HUES64 (cell line): ENCODE data around the gene WASF2.
"Not testable (repeated sequence)": the region's sequence is repeated elsewhere in the genome, so short reads cannot be mapped to it uniquely, and the experiment has no call there.

Source experiments
- H3K27ac ChIP-seq: 2 replicates; pipeline ENCODE4 v1.7.0; 2013; ENCODE audit warnings: low read depth, low read length, inconsistent platforms
- H3K27me3 ChIP-seq: 2 replicates; pipeline ENCODE4 v1.6.1; 2013; ENCODE audit warnings: mild to moderate bottlenecking, low read length; ENCODE audit not compliant: insufficient read depth
- H3K36me3 ChIP-seq: 2 replicates; pipeline ENCODE4 v1.6.1; 2013; ENCODE audit warnings: mild to moderate bottlenecking, low read length; ENCODE audit not compliant: insufficient read depth
- H3K4me1 ChIP-seq: 2 replicates; pipeline ENCODE4 v1.6.1; 2013; ENCODE audit warnings: mild to moderate bottlenecking, low read length, moderate library complexity; ENCODE audit not compliant: insufficient read depth
- H3K4me3 ChIP-seq: 2 replicates; pipeline ENCODE4 v1.5.1; 2013; ENCODE audit warnings: mild to moderate bottlenecking, low read length, moderate library complexity
- H3K9ac ChIP-seq: 2 replicates; pipeline ENCODE4 v1.6.1; 2013; ENCODE audit warnings: mild to moderate bottlenecking, low read depth, low read length
- H3K9me3 ChIP-seq: 2 replicates; pipeline ENCODE4 v1.6.1; 2013; ENCODE audit warnings: low read depth, low read length; ENCODE audit not compliant: insufficient read depth
- WGBS: fragments of 150-250, 120-280 bp; methylation state at CpG from one replicate; pipeline ENCODE4 v1.1.7; 2013; ENCODE audit warnings: missing lambda C conversion rate; 5-methylcytosine and 5-hydroxymethylcytosine counted together

Gene WASF2

GRCh38 chr1:27416387-27417111, 73.4 kb downstream of the WASF2 start:
- Histone ChIP-seq H3K36me3 (peaks cover 69% of the 10 kb centered on the region), H3K27me3 (no peaks in the 10 kb centered on the region), H3K9ac (no peak overlapping the region), H3K4me3 (no peak overlapping the region), H3K9me3 (no peaks in the 10 kb centered on the region), H3K27ac (no peak overlapping the region), H3K4me1 (peaks cover 24% of the 10 kb centered on the region)
- 97% methylated on average over 3 of the region's 3 CpGs for WGBS

DNA sequence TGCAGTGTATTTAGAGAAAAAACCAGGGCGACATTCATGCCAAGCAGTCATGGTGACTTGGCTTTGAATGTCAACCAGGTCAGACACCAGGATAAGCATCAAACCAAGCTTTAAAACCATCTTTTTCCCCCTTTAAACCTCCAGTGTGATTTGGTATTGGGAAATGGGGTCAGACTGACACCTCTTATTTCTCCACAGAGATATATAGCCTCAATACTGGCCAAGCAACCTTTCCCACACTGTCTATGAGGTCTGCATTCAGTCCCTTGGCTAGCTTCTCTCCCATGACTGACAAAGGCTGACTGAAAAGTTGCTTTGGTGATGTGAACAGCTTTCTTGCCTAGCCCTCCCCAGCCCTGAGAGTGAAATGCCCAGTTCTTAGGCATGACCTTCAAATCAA, 75.9 kb downstream of the WASF2 start:
- H3K36me3 ChIP-seq, result peaks cover 89% of the 10 kb centered on the region
- no peak overlapping the region for H3K4me3 ChIP-seq
- no peaks in the 10 kb centered on the region for H3K27me3 ChIP-seq
- WGBS, result 96% methylated on average over 1 of the region's 1 CpG
- no peak overlapping the region for H3K9ac ChIP-seq
- no peaks in the 10 kb centered on the region for H3K9me3 ChIP-seq
- H3K27ac ChIP-seq, result no peak overlapping the region
- H3K4me1 ChIP-seq, result peaks cover 13% of the 10 kb centered on the region

GRCh38 chr1:27413004-27413403, 77.0 kb downstream of the WASF2 start:
- peaks cover 94% of the 10 kb centered on the region for H3K36me3 ChIP-seq
- WGBS, result 96% methylated on average over 4 of the region's 4 CpGs
- no peak overlapping the region for H3K9ac ChIP-seq

GRCh38 chr1:27412502-27412901, 77.5 kb downstream of the WASF2 start:
- Histone ChIP-seq H3K27ac (no peak overlapping the region), H3K4me1 (no peaks in the 10 kb centered on the region), H3K9me3 (no peaks in the 10 kb centered on the region), H3K36me3 (peaks cover 94% of the 10 kb centered on the region), H3K27me3 (no peaks in the 10 kb centered on the region), H3K9ac (no peak overlapping the region), H3K4me3 (no peak overlapping the region)
- 96% methylated on average over 4 of the region's 4 CpGs for WGBS

More at GRCh38 chr1:27413004-27413403, 77.0 kb downstream of the WASF2 start:
- Histone ChIP-seq H3K9me3 (no peaks in the 10 kb centered on the region), H3K4me1 (peaks cover 2% of the 10 kb centered on the region; the same call in 1 of the 2 replicates), H3K27ac (no peak overlapping the region), H3K27me3 (no peaks in the 10 kb centered on the region), H3K4me3 (no peak overlapping the region)

GRCh38 chr1:27410709-27411108, 79.3 kb downstream of the WASF2 start:
- Histone ChIP-seq H3K4me1 (peaks cover 5% of the 10 kb centered on the region; the same call in 1 of the 2 replicates), H3K4me3 (no peak overlapping the region), H3K27ac (no peak overlapping the region), H3K27me3 (no peaks in the 10 kb centered on the region), H3K36me3 (peaks cover 83% of the 10 kb centered on the region), H3K9ac (no peak overlapping the region), H3K9me3 (no peaks in the 10 kb centered on the region)
- 93% methylated on average over 2 of the region's 2 CpGs for WGBS

DNA sequence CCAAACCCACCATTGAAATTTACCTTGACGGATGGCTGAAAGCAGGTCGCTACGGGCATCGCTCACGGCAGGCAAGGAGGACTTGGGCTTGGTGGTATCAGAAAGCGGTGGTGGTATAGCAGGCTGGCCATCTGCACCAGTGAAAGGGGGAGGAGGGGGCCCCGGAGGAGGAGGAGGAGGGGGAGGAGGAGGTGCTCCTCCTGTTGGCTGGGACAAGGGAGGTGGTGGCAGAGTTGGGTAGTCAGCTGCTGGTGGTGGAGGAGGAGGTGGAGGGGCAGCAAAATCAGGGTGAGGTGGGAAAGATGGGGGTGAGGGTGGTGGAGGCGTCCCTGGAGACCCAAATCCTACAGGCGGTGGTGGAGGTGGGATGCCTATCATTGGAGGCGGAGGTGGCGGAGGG, 80.3 kb downstream of the WASF2 start:
- Histone ChIP-seq H3K9me3 (no peaks in the 10 kb centered on the region), H3K36me3 (peaks cover 72% of the 10 kb centered on the region), H3K27me3 (no peaks in the 10 kb centered on the region), H3K4me1 (peaks cover 15% of the 10 kb centered on the region), H3K4me3 (no peak overlapping the region), H3K27ac (no peak overlapping the region), H3K9ac (no peak overlapping the region)
- WGBS, result 95% methylated on average over 11 of the region's 11 CpGs

- Histone ChIP-seq H3K9me3 (no peaks in the 10 kb centered on the region), H3K27me3 (no peaks in the 10 kb centered on the region), H3K9ac (no peak overlapping the region), H3K4me1 (peaks cover 29% of the 10 kb centered on the region), H3K4me3 (no peak overlapping the region), H3K36me3 (peaks cover 57% of the 10 kb centered on the region), H3K27ac (no peak overlapping the region)
- 97% methylated on average over 9 of the region's 9 CpGs for WGBS
Measured at GRCh38 chr1:27408151-27408550, 81.8 kb downstream of the WASF2 start.

DNA sequence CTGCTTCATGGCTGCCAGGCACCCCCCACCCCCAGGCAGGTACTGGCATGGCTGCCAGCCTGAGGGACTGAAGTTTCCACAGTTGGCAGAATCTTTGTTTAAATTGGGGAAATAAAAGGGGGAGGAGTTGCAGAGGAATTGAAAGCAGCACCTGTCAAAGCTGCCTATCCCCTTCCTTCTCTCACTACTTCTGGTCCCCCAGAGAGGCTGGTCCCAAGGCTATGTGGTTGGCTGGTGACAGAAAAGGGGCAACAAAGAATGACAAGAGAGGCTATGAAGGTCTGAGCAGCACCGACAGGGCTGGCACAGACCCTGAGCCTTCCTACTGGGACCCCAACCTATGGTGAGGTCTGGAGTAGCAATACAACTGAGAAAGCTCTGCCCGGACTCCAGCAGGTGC, 83.2 kb downstream of the WASF2 start:
- H3K9me3 ChIP-seq, H3K9ac ChIP-seq, H3K4me3 ChIP-seq, H3K27ac ChIP-seq, H3K27me3 ChIP-seq: not testable (repeated sequence)
- WGBS, result 93% methylated on average over 2 of the region's 2 CpGs
- Histone ChIP-seq H3K36me3 (peaks cover 44% of the 10 kb centered on the region), H3K4me1 (peaks cover 36% of the 10 kb centered on the region)

DNA sequence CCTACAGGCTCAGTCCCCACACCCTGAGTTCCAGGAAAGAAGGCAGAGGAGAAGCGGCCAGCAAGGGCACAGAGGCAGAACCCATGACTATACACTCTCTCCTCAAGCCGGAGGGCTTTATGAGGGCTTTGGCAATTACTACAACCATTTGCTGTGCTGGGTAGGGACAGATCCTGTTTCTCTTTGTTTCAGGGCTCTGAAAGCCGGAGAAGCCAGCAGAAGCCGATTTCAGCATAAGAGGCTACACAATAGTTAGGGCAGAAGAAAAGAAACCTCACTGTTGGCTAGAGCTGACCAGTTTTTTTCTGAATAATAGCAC, 83.6 kb downstream of the WASF2 start:
- 64% methylated on average over 4 of the region's 4 CpGs for WGBS
- Histone ChIP-seq H3K36me3 (peaks cover 42% of the 10 kb centered on the region), H3K27me3 (no peaks in the 10 kb centered on the region), H3K4me1 (peaks cover 36% of the 10 kb centered on the region), H3K27ac (peak overlapping the region; percentile 56), H3K9me3 (no peaks in the 10 kb centered on the region), H3K9ac (0 out of 2 replicates have a peak overlapping the region, but pooled peaks have one; percentile 13), H3K4me3 (no peak overlapping the region)

DNA sequence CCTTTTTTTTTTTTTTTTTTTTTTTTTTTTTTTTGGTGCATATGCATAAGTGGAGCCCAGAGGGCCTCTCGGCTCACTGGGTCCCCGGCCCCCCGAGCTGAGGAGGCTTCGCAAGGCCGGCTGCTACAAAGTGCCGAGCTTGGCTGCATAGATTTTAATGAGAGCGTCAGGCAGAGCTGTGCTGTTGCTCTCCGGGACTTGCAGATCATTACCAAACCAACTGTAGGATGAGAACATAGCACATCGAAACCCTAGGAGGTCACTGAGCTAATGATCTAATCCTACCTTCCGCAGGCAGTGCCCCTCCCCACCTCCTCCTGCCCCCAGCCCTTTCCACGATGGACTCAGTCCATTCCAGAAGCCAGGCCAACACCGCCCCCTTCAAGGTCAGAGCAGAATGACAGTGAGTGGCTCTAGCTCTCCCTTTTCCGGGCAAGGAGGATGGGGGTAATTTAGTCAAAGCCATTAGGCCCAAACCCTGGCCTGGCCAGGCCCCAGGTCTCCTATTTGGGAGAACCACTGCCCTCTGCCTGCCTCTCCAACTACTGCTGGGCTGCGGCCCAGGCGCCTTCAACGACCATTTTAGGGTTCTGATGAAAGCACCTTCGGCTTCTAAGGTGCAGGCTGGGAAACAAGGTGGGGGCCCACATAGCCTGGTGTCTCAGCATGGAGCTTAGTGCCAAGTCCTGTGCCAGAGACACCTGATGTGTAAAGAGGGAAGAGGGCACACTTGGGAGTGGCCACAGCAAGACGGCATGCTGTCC, 84.2 kb downstream of the WASF2 start:
- Histone ChIP-seq H3K36me3 (peaks cover 36% of the 10 kb centered on the region), H3K27ac (peak overlapping the region; percentile 69), H3K4me1 (peaks cover 36% of the 10 kb centered on the region), H3K9ac (0 out of 2 replicates have a peak overlapping the region, but pooled peaks have one; percentile 13)
- WGBS, result 34% methylated on average over 16 of the region's 18 CpGs
- not testable (repeated sequence) for H3K4me3 ChIP-seq, H3K27me3 ChIP-seq, H3K9me3 ChIP-seq

GRCh38 chr1:27405074-27405473, 84.9 kb downstream of the WASF2 start:
- Histone ChIP-seq H3K36me3 (peaks cover 29% of the 10 kb centered on the region), H3K9me3 (no peaks in the 10 kb centered on the region), H3K4me1 (peaks cover 36% of the 10 kb centered on the region), H3K27me3 (no peaks in the 10 kb centered on the region), H3K9ac (no peak overlapping the region), H3K4me3 (no peak overlapping the region), H3K27ac (peak overlapping the region; percentile 69)
- 33% methylated on average over 13 of the region's 13 CpGs for WGBS
